Neural progenitor cell (in vitro differentiated cells): ENCODE results near the gene CNOT4. TPM values are rescaled to one million over a fixed set of nuclear protein-coding genes. Genes with fewer than 3 reads are reported as not detected.

Experiments
- DNase-seq: peaks from one replicate; pipeline ENCODE4 v3.0.0-alpha.2; 2016; ENCODE audit warnings: low spot score
- H2AFZ ChIP-seq: fragments of 200-600 bp; sonication (generic); replicated peaks from 2 replicates; pipeline ENCODE4 v1.6.1; 2016; ENCODE audit warnings: antibody characterized with exemption
- H3F3A ChIP-seq: fragments of 200-600 bp; sonication (generic); 2 replicates; pipeline ENCODE4 v1.6.1; 2016; ENCODE audit warnings: antibody characterized with exemption, low read depth
- H3K27ac ChIP-seq: fragments of 200-600 bp; sonication (generic); 2 replicates; pipeline ENCODE4 v1.5.1; 2016; ENCODE audit warnings: mild to moderate bottlenecking
- H3K27me3 ChIP-seq: fragments of 200-600 bp; sonication (generic); 2 replicates; pipeline ENCODE4 v1.6.1; 2016; ENCODE audit warnings: mild to moderate bottlenecking, moderate library complexity
- H3K36me3 ChIP-seq: fragments of 200-600 bp; sonication (generic); 2 replicates; pipeline ENCODE4 v1.5.1; 2016
- H3K4me1 ChIP-seq: fragments of 200-600 bp; sonication (generic); 2 replicates; pipeline ENCODE4 v1.6.1; 2016; ENCODE audit warnings: mixed run types
- H3K4me2 ChIP-seq: fragments of 200-600 bp; sonication (generic); 2 replicates; pipeline ENCODE4 v1.6.1; 2016
- H3K4me3 ChIP-seq: fragments of 200-600 bp; sonication (generic); 2 replicates; pipeline ENCODE4 v1.5.1; 2016
- H3K79me2 ChIP-seq: fragments of 200-600 bp; sonication (generic); 2 replicates; pipeline ENCODE4 v1.6.1; 2016; ENCODE audit warnings: low read depth
- H3K9ac ChIP-seq: fragments of 200-600 bp; sonication (generic); 2 replicates; pipeline ENCODE4 v1.6.1; 2016
- H3K9me3 ChIP-seq: fragments of 200-600 bp; sonication (generic); 2 replicates; pipeline ENCODE4 v1.5.1; 2016; ENCODE audit warnings: low read depth
- H4K20me1 ChIP-seq: fragments of 200-600 bp; sonication (generic); 2 replicates; pipeline ENCODE4 v1.6.1; 2016; ENCODE audit warnings: low read depth
- H3K27ac Mint-ChIP-seq: 3 replicates; pipeline ENCODE4 v1.8.0; 2021; ENCODE audit warnings: mixed read lengths
- H3K27me3 Mint-ChIP-seq: 2 replicates; pipeline ENCODE4 v1.8.0; 2022; ENCODE audit warnings: low read depth, mild to moderate bottlenecking, inconsistent platforms, moderate library complexity, mixed read lengths; ENCODE audit not compliant: insufficient read depth
- H3K36me3 Mint-ChIP-seq: 3 replicates; pipeline ENCODE4 v1.8.0; 2021; ENCODE audit warnings: mixed read lengths
- H3K4me1 Mint-ChIP-seq: 3 replicates; pipeline ENCODE4 v1.8.0; 2021; ENCODE audit warnings: mixed read lengths
- H3K4me3 Mint-ChIP-seq: 3 replicates; pipeline ENCODE4 v1.8.0; 2021; ENCODE audit warnings: mild to moderate bottlenecking, moderate library complexity, mixed read lengths
- H3K9me3 Mint-ChIP-seq: 3 replicates; pipeline ENCODE4 v1.8.0; 2020; ENCODE audit warnings: mixed read lengths
- CTCF ChIP-seq: fragments of 200-600 bp; sonication (generic); IDR thresholded peaks from 2 replicates; pipeline ENCODE4 v1.5.1; 2017; ENCODE audit warnings: antibody characterized with exemption, mild to moderate bottlenecking
- EZH2 ChIP-seq: fragments of 200-600 bp; sonication (generic); IDR thresholded peaks from 2 replicates; pipeline ENCODE4 v1.6.1; 2017; ENCODE audit warnings: antibody characterized with exemption, mild to moderate bottlenecking, moderate library complexity
- EZH2phosphoT487 ChIP-seq: fragments of 200-600 bp; sonication (generic); IDR thresholded peaks from 2 replicates; pipeline ENCODE4 v1.6.1; 2017; ENCODE audit warnings: antibody characterized with exemption
- total RNA-seq: library from RNA; depleted of rRNA; stranded (reverse); fragments of >200 nt; gene quantifications from 2 replicates; pipeline ENCODE4 v1.2.3, GENCODE V29; 2015; ENCODE audit warnings: low replicate concordance

Gene CNOT4
- total RNA-seq, 1 donor from 2014 or later = 21.4 TPM

DNA sequence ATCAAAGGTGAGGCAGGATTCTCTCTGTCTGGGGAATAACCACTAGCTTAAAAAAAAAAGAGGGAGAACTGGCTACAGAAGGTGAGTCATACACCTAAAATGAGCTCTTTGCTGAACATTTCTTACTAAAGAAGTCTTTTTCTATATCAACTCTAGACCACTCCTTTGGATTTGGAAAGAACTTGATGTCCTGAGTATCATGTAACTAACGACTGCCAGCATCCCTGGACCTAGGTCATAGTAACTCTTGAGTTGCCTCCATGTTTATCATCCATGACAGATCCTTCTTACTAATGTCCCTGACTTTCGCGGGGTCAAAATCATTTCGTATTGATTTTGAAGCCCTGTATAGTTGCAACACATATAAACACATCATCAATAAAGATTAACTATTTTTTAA, 89.1 kb downstream of the CNOT4 start:
- no peak overlapping the region for H3K4me3 Mint-ChIP-seq

GRCh38 chr7:135416431-135416830, 93.5 kb downstream of the CNOT4 start:
- no peaks in the 10 kb centered on the region for H3K9me3 ChIP-seq
- H2AFZ ChIP-seq = no peak overlapping the region
- no peaks in the 10 kb centered on the region for H3K4me1 ChIP-seq
- no peaks in the 10 kb centered on the region for H3K9me3 Mint-ChIP-seq
- no peaks in the 10 kb centered on the region for H3K27me3 ChIP-seq
- H3K27ac ChIP-seq = no peak overlapping the region
- no peak overlapping the region for H3K9ac ChIP-seq
- DNase-seq = no peak
- H3K4me2 ChIP-seq = no peak overlapping the region
- no peaks in the 10 kb centered on the region for H3K4me1 Mint-ChIP-seq
- no peaks in the 10 kb centered on the region for H4K20me1 ChIP-seq
- no peaks in the 10 kb centered on the region for H3K79me2 ChIP-seq
- TF ChIP-seq EZH2phosphoT487 = no peak
- TF ChIP-seq EZH2 = no peak
- no peak for TF ChIP-seq CTCF
- H3F3A ChIP-seq = peaks cover 8% of the 10 kb centered on the region
- H3K36me3 ChIP-seq = no peaks in the 10 kb centered on the region
- H3K4me3 Mint-ChIP-seq = no peak overlapping the region
- peaks cover 7% of the 10 kb centered on the region for H3K36me3 Mint-ChIP-seq
- no peak overlapping the region for H3K27ac Mint-ChIP-seq
- peaks cover 2% of the 10 kb centered on the region for H3K27me3 Mint-ChIP-seq
- H3K4me3 ChIP-seq = no peak overlapping the region

More for the DNA sequence above, 89.1 kb downstream of the CNOT4 start:
- Histone ChIP-seq H3K79me2 (peaks cover 42% of the 10 kb centered on the region), H3K9me3 (no peaks in the 10 kb centered on the region), H2AFZ (no peak overlapping the region), H3K27ac (no peak overlapping the region), H3K4me3 (no peak overlapping the region), H3F3A (no peaks in the 10 kb centered on the region), H3K36me3 (peaks cover 5% of the 10 kb centered on the region), H3K9ac (no peak overlapping the region), H4K20me1 (peaks cover 5% of the 10 kb centered on the region), H3K4me2 (no peak overlapping the region), H3K27me3 (no peaks in the 10 kb centered on the region), H3K4me1 (no peaks in the 10 kb centered on the region)
- Mint-ChIP-seq H3K9me3 (no peaks in the 10 kb centered on the region), H3K27me3 (peaks cover 2% of the 10 kb centered on the region), H3K36me3 (peaks cover 5% of the 10 kb centered on the region), H3K4me1 (no peaks in the 10 kb centered on the region), H3K27ac (no peak overlapping the region)
- TF ChIP-seq CTCF (no peak), EZH2 (no peak), EZH2phosphoT487 (no peak)
- DNase-seq = no peak

GRCh38 chr7:135414850-135415439, 95.0 kb downstream of the CNOT4 start:
- peaks cover 2% of the 10 kb centered on the region for H3K36me3 Mint-ChIP-seq
- H3K4me1 Mint-ChIP-seq = no peaks in the 10 kb centered on the region
- Histone ChIP-seq H2AFZ (no peak overlapping the region), H3K9ac (no peak overlapping the region), H3K4me2 (no peak overlapping the region), H3K27ac (no peak overlapping the region), H3K4me1 (no peaks in the 10 kb centered on the region), H3K9me3 (no peaks in the 10 kb centered on the region), H3K27me3 (no peaks in the 10 kb centered on the region), H3K36me3 (no peaks in the 10 kb centered on the region), H3K79me2 (no peaks in the 10 kb centered on the region), H3F3A (peaks cover 8% of the 10 kb centered on the region), H3K4me3 (no peak overlapping the region), H4K20me1 (no peaks in the 10 kb centered on the region)
- H3K4me3 Mint-ChIP-seq = no peak overlapping the region
- no peaks in the 10 kb centered on the region for H3K9me3 Mint-ChIP-seq
- no peak overlapping the region for H3K27ac Mint-ChIP-seq
- H3K27me3 Mint-ChIP-seq = peaks cover 2% of the 10 kb centered on the region
- peak; percentile 75 for DNase-seq
- TF ChIP-seq CTCF = peak; percentile 78
- TF ChIP-seq EZH2 = no peak
